ENCODE results near the gene PALM.

PALM gene

GRCh38 chr19:703329-703650, 5.4 kb upstream of the PALM start:
- DNase-seq (ENCODE audit: low read depth in 1 of 2, low spot score in 1 of 2), result no peak
- in situ Hi-C loops (cut with HindIII; ENCODE audit: low pct_unique_long_range_greater_than_20kb, low sequenced_read_pairs), result no loop called here
- no peak for TF ChIP-seq JUND (IDR thresholded peaks at IDR 0.05; ENCODE audit: low read depth)

- DNase-seq (ENCODE audit: low read depth in 1 of 2, low spot score in 1 of 2), result peak; percentile 65 to 92
- no peak for TF ChIP-seq JUND (IDR thresholded peaks at IDR 0.05; ENCODE audit: low read depth)
- in situ Hi-C loops (cut with HindIII; ENCODE audit: low pct_unique_long_range_greater_than_20kb, low sequenced_read_pairs), result no loop called here
Measured at GRCh38 chr19:703651-704446, 4.9 kb upstream of the PALM start.

GRCh38 chr19:704447-704741, 4.3 kb upstream of the PALM start:
- DNase-seq (ENCODE audit: low read depth in 1 of 2, low spot score in 1 of 2), result no peak
- TF ChIP-seq JUND (IDR thresholded peaks at IDR 0.05; ENCODE audit: low read depth), result no peak
- in situ Hi-C loops (cut with HindIII; ENCODE audit: low pct_unique_long_range_greater_than_20kb, low sequenced_read_pairs), result no loop called here

- in situ Hi-C loops (cut with HindIII; ENCODE audit: low pct_unique_long_range_greater_than_20kb, low sequenced_read_pairs), result no loop called here
- DNase-seq (ENCODE audit: low read depth in 1 of 2, low spot score in 1 of 2), result no peak
- TF ChIP-seq JUND (IDR thresholded peaks at IDR 0.05; ENCODE audit: low read depth), result no peak
Measured at GRCh38 chr19:709196-709964, 645 bp downstream of the PALM start.

- no peak for TF ChIP-seq JUND (IDR thresholded peaks at IDR 0.05; ENCODE audit: low read depth)
- in situ Hi-C loops (cut with HindIII; ENCODE audit: low pct_unique_long_range_greater_than_20kb, low sequenced_read_pairs), result no loop called here
- DNase-seq (ENCODE audit: low read depth in 1 of 2, low spot score in 1 of 2), result no peak
Measured at GRCh38 chr19:709965-710571, 1.3 kb downstream of the PALM start.

- TF ChIP-seq JUND (IDR thresholded peaks at IDR 0.05; ENCODE audit: low read depth), result no peak
- in situ Hi-C loops (cut with HindIII; ENCODE audit: low pct_unique_long_range_greater_than_20kb, low sequenced_read_pairs), result no loop called here
- DNase-seq (ENCODE audit: low read depth in 1 of 2, low spot score in 1 of 2), result no peak
Measured at GRCh38 chr19:710767-711166, 2.0 kb downstream of the PALM start.

GRCh38 chr19:711254-711653, 2.5 kb downstream of the PALM start:
- no peak for DNase-seq (ENCODE audit: low read depth in 1 of 2, low spot score in 1 of 2)
- TF ChIP-seq JUND (IDR thresholded peaks at IDR 0.05; ENCODE audit: low read depth), result no peak
- in situ Hi-C loops (cut with HindIII; ENCODE audit: low pct_unique_long_range_greater_than_20kb, low sequenced_read_pairs), result no loop called here

- in situ Hi-C loops (cut with HindIII; ENCODE audit: low pct_unique_long_range_greater_than_20kb, low sequenced_read_pairs), result no loop called here
- no peak for DNase-seq (ENCODE audit: low read depth in 1 of 2, low spot score in 1 of 2)
- TF ChIP-seq JUND (IDR thresholded peaks at IDR 0.05; ENCODE audit: low read depth), result no peak
Measured at GRCh38 chr19:715347-715746, 6.6 kb downstream of the PALM start.

GRCh38 chr19:718251-718951, 9.7 kb downstream of the PALM start:
- no peak for DNase-seq (ENCODE audit: low read depth in 1 of 2, low spot score in 1 of 2)
- TF ChIP-seq JUND (IDR thresholded peaks at IDR 0.05; ENCODE audit: low read depth), result no peak

GRCh38 chr19:718991-719512, 10.3 kb downstream of the PALM start:
- TF ChIP-seq JUND (IDR thresholded peaks at IDR 0.05; ENCODE audit: low read depth), result no peak
- in situ Hi-C loops (cut with HindIII; ENCODE audit: low pct_unique_long_range_greater_than_20kb, low sequenced_read_pairs), result no loop called here
- no peak for DNase-seq (ENCODE audit: low read depth in 1 of 2, low spot score in 1 of 2)

More at GRCh38 chr19:718251-718951, 9.7 kb downstream of the PALM start:
- in situ Hi-C loops (cut with HindIII; ENCODE audit: low pct_unique_long_range_greater_than_20kb, low sequenced_read_pairs), result no loop called here

GRCh38 chr19:719636-720344, 11.1 kb downstream of the PALM start:
- no peak for DNase-seq (ENCODE audit: low read depth in 1 of 2, low spot score in 1 of 2)
- no peak for TF ChIP-seq JUND (IDR thresholded peaks at IDR 0.05; ENCODE audit: low read depth)
- in situ Hi-C loops (cut with HindIII; ENCODE audit: low pct_unique_long_range_greater_than_20kb, low sequenced_read_pairs), result no loop called here

Data from T47D (cell line).